Suppressor macrophage treated with lipopolysaccharide for 4 hours (primary cell): ENCODE data around the gene CORIN.

Experiments used
- DNase-seq: peaks from one replicate; pipeline ENCODE4 v3.0.0-alpha.2; 2020

CORIN gene, protein sequence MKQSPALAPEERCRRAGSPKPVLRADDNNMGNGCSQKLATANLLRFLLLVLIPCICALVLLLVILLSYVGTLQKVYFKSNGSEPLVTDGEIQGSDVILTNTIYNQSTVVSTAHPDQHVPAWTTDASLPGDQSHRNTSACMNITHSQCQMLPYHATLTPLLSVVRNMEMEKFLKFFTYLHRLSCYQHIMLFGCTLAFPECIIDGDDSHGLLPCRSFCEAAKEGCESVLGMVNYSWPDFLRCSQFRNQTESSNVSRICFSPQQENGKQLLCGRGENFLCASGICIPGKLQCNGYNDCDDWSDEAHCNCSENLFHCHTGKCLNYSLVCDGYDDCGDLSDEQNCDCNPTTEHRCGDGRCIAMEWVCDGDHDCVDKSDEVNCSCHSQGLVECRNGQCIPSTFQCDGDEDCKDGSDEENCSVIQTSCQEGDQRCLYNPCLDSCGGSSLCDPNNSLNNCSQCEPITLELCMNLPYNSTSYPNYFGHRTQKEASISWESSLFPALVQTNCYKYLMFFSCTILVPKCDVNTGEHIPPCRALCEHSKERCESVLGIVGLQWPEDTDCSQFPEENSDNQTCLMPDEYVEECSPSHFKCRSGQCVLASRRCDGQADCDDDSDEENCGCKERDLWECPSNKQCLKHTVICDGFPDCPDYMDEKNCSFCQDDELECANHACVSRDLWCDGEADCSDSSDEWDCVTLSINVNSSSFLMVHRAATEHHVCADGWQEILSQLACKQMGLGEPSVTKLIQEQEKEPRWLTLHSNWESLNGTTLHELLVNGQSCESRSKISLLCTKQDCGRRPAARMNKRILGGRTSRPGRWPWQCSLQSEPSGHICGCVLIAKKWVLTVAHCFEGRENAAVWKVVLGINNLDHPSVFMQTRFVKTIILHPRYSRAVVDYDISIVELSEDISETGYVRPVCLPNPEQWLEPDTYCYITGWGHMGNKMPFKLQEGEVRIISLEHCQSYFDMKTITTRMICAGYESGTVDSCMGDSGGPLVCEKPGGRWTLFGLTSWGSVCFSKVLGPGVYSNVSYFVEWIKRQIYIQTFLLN

DNA sequence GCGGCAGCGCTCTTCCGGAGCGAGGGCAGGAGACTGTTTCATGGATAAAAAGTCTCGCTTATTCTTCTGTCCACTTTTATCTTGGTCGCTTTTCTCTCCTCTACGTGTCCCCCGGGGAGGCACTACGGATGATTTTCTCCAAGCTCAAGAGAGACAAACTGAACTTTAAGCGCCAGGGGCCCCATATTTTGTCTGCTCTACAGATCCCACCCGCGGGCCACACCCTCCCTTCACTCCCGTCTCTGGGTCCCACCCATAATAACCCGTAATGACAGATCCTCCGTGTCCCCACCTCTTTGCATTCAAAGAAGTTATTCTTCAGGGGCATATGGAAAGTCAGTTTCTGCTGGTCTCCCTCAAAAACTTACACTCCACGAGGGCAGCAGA lies at the start of gene CORIN:
Gene CORIN (minus strand): TSS at position 160 of the 387 bp plus-strand sequence. CDS start 118 bp downstream, at position 42.
- no peak for DNase-seq

DNA sequence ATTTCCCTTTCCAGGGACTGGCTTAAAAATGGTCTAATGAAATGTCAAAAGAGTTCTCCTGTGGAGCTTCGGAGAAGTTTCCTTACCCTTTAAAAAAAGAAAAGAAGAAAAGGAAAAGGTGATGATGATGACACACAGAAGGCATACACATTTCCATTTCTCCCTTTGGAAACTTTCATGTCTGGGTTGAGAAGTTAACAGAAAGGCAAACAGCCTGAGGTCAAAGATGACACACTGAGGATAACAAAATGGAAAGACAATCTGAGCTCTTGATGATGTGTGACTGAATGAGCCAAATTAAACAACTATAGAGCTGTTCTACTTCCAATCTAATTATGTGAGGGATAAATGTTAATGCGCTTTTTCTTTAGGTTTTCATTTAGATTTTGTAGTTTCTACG lies 44.4 kb upstream of the CORIN start:
- DNase-seq = no peak

DNA sequence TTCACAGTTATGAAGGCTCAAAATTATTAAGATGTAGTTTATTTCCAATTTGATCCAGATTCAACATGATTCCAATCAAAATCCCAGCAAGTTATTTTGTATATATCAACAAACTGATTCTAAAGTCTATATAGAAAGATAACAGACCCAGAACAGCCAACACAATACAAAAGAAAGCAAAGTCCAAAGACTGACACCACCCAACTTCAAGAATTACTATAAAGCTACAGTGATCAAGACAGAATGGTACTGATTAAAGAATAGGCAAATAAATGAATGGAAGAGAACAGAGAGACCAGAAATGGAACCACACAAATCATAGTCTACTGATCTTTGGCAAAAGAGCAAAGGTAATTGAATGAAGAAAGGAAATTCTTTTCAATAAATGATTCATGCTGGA lies 41.6 kb upstream of the CORIN start:
- no peak for DNase-seq

DNA sequence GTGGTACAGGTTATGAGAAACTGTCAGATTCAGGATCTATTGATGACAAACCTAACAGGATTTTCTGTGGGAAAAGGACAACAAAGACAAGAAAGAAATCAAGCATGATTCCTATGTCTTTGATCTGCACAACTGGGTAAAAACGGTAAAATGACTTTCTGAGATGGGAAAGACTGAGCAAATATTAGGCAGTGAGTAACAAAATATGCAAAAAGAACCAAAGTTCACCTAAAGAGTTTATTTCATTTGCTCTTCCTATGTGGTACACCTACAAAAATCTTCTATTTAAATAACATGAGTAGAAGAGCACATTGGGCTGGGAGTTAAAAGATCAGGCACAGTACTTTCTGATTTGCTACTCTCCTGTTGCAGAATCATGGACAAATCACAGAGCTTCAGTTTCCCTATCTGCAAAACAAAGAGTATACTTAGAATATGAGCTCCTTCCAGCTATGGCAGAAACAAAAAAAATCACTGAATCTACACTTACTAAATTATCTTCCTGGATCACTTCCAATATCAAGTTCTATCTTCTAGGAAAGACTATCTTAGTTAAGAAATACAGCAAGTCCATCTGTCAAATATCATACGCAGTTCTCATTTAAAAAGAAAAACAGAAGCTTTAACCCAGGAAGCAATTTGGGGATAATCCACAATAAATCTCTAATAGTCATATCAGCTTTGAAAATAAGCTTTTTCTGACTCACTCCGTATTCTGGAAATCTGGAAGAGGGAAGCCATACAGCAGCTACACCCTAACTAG lies 39.1 kb upstream of the CORIN start:
- DNase-seq = no peak

DNA sequence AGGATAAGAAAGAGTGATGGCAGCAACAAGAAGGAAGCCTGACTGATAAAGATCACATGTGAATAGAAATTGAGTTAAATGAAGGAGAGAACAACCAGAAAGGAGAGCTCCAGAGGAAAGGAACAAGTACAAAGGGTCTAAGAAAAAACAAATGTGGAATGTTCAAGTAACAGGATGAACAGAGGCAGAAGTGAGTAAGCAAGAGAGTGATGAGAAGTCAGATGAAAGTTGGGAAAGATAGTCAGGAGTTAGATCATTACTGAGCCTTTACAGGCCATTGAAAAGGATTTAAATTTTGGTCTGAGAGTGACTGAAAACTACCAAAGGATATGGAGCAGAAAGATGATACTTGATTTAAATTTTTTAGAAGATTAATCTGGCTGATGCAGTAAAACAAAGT lies 38.4 kb upstream of the CORIN start:
- peak; percentile 19 for DNase-seq

DNA sequence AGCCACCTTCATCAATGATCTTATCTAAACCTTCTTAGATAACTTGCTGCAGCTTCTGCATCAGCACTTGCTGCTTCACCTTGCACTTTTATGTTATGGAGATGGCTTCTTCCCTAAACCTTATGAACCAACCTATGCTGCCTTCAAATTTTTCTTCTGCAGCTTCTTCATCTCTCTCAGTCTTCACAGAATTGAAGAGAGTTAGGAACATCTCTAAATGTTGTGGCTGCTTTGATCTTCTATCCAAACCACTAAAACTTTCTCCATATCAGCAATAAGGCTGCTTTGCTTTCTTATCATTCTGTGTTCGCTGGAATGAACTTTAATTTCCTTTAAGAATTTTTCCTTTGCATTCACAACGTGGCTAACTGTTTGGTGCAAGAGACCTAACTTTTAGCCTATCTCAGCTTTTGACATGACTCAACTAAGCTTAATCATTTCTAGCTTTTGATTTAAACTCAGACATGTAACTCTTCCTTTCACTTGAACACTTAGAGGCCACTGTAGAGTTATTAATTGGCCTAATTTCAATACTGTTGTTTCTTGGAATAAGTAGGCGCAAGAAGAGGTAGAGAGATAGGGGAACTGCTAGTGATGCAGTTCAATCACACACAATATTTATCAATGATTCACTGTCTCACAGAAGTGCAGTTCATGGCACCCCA lies 36.1 kb upstream of the CORIN start:
- no peak for DNase-seq

DNA sequence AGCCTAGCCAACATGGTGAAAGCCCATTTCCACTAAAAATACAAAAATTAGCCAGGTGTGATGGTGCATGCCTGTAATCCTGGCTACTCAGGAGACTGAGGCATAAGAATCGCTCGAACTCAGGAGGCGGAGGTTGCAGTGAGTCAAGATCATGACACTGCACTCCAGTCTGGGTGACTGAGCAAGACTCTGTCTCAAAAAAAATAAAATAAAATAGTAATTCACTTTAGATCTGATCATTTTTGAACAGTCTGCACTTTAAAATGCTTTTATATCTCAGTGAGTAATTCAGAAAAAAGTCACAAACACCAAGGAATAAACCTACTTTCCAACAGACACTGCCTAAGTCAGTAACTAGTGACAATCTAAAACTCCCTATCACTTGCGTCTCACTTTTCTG lies 25.6 kb upstream of the CORIN start:
- DNase-seq = no peak

DNA sequence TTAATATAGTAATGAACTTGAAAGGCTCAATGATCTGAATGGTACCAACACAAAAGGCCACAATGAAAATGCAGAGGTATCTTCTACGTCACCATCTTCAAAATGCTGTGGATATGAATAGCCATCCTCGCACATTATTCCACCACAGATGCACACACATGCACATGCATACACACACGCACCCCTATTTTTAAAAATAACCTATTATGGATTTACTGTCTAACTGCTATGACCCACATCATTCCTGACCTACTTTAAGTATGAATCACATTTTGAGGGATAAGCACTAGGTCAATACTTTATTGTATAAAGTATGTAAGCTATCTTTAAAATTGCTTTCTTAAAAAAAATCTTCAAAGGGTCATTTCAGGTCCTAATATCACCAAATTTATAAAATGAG lies 24.4 kb upstream of the CORIN start:
- no peak for DNase-seq

DNA sequence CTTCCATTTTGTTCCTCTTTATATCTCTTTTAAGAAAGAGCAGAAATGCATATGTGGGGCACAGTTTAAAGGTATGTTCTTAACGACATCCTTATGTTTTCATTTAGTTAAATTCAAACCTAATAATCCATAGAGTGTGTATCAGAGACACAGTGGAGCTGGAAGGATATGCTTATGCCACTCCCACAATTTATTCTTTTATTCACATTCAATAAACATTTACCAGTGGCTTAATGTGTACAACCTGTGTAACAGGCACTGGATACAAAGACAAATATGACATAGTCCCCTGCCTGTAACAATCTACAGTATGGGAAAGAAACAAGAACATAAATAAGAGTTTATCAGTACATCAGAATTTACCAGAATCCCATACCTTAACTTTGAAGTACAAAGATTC lies 22.4 kb upstream of the CORIN start:
- no peak for DNase-seq

DNA sequence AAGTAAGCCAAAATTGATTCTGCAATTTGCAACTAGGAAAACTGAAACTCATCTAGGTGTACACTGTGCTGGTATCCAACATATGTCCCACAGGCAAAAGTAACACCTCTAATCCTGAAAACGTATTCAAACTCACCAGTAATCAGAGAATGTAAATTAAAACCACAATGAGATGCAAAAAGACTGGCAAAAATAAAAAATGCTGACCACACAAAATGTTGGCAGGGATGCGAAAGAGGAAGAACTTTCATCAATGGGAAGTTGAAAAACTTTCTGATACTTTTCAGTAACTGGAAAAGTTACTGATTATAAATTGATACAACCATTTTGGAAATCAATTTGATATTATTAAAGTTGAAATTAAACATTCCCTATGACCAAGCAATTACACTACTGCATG lies 20.1 kb upstream of the CORIN start:
- peak; percentile 14 for DNase-seq

DNA sequence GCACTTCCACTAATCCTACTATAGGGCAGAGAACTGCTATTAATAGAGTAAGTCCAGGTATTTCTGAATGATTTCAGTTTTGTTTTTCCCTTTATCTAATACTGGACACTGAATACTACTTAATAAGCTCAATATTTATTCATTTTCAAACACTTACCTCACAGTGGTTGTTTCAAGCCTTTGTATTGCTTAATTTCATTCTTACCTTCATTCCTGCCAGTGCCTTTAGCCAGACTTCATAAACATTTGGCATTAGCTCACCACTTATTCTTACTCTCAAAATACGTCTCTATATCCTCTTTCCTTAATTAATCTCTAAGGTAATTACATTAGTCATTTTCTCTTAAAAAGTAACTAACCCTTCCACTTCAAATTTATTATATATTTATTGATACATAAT lies 18.8 kb upstream of the CORIN start:
- no peak for DNase-seq

DNA sequence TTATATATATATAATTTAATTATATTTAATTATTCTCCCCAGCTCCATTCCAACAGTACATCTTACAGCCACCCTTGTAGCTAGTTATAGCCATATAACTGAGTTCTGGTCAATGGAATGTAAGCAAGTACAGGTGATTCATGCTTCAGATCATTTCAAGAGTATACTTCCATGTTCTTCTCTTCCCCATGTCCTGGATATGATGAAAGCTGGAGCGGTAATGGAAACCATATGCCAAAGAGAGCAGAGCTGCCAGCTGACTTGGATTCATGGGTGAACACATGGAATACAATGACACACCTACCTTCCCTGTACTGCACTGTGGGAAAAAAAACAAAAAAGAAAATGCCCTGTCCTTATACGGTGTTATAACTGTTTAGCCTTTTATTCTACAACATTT lies 17.5 kb upstream of the CORIN start:
- no peak for DNase-seq

DNA sequence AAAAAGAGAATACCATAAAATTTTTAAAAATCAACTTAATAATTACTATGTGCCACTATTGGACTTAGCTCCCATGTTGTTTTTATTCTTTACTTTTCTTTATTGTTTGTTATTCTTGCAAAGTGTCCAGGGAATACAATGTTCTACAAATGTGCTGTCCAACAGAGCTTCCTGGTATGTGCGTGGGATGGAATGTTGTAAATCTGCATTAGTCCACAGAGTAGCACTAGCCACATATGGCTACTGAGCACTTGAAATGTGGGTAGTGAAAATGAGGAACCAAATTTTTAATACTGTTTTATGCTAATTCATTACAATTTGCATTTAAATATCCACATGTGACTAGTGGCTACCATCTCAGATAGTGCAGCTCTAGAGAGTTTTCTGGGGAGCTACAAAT lies 14.3 kb upstream of the CORIN start:
- peak; percentile 14 for DNase-seq

DNA sequence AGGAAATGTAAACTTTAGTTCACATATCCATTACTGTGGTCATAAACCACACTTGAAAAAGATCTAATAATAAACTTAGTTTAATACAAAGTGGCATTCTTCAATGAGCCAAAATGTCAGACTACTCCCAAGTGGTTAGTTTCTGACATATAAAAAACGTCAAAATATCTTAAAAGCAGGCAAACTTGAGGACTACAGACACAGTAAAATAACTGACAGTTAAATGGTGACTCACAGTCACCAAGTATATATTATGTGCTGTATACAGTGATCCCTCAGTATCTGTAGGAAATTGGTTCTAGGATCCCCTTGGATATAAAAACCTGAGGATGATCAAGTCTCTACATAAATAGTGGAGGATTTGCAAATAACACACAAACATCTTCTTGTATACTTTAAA lies 11.6 kb upstream of the CORIN start:
- no peak for DNase-seq

DNA sequence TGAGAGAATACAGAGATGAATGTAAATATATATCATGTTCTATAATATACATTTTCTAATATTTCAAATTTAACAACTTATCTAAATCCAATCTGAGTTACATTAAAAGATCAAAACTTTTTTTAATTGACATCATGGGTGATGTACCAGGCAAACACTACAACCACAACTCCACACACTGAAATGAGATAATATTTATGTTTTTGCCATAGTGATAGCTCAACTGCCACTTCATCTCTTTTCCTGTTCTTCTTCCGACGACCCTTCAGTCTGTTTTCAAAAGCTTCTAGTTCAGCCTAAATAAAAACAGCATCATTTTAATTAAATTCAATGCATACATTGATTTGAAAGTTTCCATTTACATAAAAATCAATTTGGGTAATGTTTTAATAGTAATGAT lies 10.2 kb upstream of the CORIN start:
- DNase-seq = no peak

DNA sequence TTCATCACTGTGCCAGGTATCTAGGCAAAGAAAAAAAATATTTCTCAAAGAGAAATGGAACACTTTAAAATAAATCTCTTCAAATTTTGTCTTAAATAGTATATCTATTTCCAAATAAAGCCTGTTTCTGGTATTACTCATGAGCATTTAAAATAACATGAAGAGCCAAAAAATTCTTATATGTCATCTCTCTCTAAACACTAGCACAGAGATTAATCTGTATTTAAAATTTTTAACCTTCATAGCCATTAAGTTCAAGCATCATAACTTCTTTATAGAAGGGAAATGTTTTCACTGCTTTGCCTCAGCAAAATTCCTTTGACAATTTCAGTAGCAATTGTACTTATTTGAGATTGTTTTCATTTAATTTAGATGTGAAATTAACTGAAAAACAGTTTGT lies 5.1 kb upstream of the CORIN start:
- DNase-seq = no peak

DNA sequence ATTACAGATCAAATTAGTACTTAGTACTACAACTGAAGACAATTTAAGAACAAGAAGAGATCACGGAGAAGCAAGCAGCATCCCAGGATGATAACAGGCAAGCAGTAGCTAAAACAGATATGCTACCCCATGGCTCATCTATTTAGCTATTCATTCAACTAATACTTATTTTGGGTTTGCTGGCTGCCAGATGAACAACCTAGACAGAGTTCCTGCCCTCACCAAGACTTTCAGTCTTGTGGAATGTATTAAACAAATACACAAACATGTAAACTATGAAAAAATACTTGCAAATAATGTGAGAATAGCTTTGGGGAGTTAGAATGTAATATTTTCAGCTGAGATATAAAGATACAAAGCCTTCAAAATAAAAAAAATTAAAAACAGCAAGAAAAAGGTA lies 2.4 kb upstream of the CORIN start:
- no peak for DNase-seq

DNA sequence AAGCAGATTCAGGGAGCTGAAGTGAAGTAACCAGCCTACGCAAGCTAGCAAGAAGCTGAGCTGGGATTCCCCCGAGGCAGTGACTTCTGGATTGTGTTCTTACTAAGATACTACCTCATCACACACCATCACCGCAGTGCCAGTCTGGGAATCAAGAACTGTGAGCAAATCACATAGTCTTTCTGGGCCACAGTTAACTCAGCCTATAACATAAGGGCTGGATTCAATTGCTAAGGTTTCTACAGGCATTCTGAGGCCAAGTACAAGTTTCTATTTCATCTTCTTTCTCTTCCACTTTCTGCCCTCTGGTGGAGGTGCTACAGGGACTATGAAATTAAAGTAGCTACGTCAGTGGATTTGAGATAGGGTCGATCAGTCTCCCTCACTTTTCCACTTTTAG lies 1.4 kb upstream of the CORIN start:
- DNase-seq = peak; percentile 84

DNA sequence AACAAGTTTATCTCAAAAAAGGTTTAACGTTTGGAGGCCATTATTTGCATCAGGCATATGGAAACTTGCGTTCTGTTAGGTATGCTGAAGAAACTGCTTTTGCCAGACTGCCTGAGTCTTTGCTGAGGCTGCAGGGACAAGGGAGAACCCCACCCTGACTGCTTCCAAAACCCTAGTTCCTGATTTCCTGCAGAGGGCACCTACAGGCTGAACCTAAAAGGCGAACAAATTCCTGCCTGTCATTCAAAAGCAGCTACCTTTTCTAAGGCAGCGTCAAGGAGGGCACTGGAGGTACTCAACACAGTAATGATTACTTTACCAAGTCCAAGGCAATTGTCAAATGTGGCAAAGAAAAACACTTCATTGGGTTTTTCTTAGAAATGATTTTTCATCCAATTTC lies 578 bp upstream of the CORIN start:
- no peak for DNase-seq

DNA sequence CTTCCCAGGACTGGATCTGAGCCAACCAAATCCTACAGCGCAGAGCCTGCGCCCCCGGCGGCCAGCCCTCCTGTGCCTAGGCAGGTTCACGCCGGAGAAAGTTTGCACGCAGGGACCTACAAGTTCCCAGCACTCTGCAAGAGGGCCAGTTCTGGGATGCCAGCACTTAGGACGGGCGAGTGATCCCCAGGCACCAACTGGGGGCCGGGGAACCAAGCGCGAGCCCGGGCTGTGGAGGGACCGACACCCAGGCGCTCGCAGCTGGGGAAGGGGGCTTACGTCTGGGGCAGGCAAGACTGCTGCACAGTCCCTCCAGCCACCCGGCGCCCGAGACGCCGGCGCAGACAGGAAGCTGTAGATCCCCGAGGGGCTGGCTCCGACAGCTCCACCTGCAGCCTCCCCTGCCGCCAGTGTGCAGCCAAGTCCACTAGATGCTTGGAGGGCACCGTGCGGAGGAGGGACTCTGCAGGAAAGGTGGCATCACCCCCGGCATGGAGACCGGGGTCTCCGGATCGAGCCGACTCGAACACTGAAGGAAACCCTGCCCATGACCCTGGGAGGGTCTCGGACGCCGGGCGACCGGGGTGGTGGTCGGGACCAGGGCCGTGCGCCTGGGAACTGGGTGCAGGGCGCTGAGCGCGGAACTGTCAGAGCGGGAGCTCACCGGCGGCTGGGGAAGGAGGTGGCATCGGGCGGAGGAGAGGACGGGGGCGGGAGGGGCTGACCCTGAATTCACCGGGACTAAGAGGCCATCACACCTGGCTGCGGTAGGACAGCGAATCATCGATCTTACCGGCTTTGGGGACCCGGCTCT lies 566 bp downstream of the CORIN start:
- peak; percentile 7 for DNase-seq

DNA sequence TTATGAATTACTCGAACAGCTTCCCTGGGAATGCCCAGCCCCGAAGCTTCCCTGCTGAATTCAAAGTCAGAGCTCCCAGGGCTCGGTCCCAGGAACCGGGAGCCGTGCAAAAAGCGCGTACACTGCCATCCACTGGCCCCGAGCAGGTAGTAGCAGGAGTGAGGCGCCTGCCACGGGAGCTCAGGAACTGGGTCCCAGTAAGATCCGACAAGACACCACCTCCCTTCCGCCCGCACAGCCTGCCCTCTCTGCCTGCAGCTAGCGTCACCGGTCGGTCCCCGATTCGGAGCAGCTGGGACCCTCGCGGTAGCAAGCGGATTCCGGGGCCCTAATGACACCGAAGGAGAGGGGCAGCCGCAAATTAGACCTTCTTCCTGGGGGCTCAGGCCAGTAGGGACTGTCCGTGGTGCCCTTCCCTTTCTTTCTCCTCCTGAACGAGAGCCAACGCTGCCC lies 1.2 kb downstream of the CORIN start:
- DNase-seq = peak; percentile 67

DNA sequence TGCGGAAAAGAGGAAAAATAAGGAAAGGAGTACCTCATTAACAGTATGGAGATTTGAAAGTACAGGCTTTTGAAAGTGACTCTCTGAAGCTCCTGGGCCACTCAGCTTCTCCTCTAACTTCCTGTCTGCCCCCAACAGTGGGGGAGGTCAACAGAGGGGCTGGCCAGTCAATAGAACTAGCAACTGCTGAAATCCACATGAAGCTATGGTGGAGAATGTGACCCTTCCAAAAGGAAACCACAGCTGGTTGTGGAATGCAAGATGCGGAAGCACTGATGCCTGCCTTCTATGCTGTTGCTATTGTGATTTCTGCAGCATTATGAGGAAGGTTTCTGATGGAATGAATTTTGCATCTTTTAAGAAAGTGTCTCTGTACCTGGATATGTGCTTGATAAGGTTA lies 2.4 kb downstream of the CORIN start:
- DNase-seq = peak; percentile 7
